Ovary (tissue), 9 donors: Measurements from ENCODE around the gene C19orf53. TPM values are rescaled to one million over a fixed set of nuclear protein-coding genes. Genes with fewer than 3 reads are reported as not detected.

Experiments used
- DNase-seq, 5 donors: peaks; one replicate each; pipeline ENCODE4 v3.0.0-alpha.2; 2019 to 2020
- H3K27ac ChIP-seq, 2 donors: fragments of 200-600 bp; one replicate each; pipeline versions ENCODE4 v1.5.1 to v1.8.0; 2019 to 2022
- H3K27me3 ChIP-seq: fragments of 200-600 bp; one replicate; pipeline ENCODE4 v1.8.0; 2022
- H3K36me3 ChIP-seq: fragments of 200-600 bp; sonication (generic); one replicate; pipeline ENCODE4 v1.5.1; 2019
- H3K4me1 ChIP-seq: one replicate; pipeline ENCODE4 v1.8.1; 2013; ENCODE audit warnings: mild to moderate bottlenecking, moderate library complexity; ENCODE audit not compliant: insufficient read depth
- H3K4me3 ChIP-seq: fragments of 200-600 bp; sonication (generic); one replicate; pipeline ENCODE4 v1.5.1; 2017
- H3K9me3 ChIP-seq, 2 donors: fragments of 200-600 bp in 1 of 2; sonication (generic) in 1 of 2; one replicate each; pipeline versions ENCODE4 v1.5.1 to v1.8.1; 2013 to 2019; ENCODE audit warnings: mild to moderate bottlenecking in 1 of 2, moderate library complexity in 1 of 2
- EP300 ChIP-seq: sonication (generic); formaldehyde crosslinking; IDR thresholded peaks from one replicate; pipeline ENCODE4 v1.6.1; 2017; ENCODE audit warnings: antibody characterized with exemption
- POLR2A ChIP-seq: fragments of 450-650 bp; IDR thresholded peaks from one replicate; pipeline ENCODE4 v1.6.1; 2017; ENCODE audit warnings: antibody characterized with exemption, mild to moderate bottlenecking, moderate library complexity
- WGBS, 3 donors: extraction: QIAGEN DNeasy Blood & Tissue Kit in 1 of 3; methylation state at CpG; one replicate each; pipeline versions ENCODE4 v1.1.5 to v1.1.7; 2013 to 2017; 5-methylcytosine and 5-hydroxymethylcytosine counted together
- intact Hi-C, 4 donors: fragments of 100-400 bp; cut with DNase I; formaldehyde crosslinking; loops; one replicate each; pipeline versions ENCODE4 v1.11.0 to v1.15.1; 2022 to 2023
- polyA plus RNA-seq, 2 donors: library from polyadenylated mRNA; stranded (reverse); fragments of 200-250 nt in 1 of 2; fragments of 350-450 nt in 1 of 2; fragmentation: Illumina TruSeq in 1 of 2; extraction: RNeasy Lipid Tissue Mini Kit (QIAGEN cat#74804) in 1 of 2; gene quantifications; one replicate each; pipeline ENCODE4 v1.2.3, GENCODE V29; 2013 to 2014
- total RNA-seq, 7 donors: library from RNA; depleted of rRNA in 2 of 7; stranded (reverse); fragments of >200 nt in 2 of 7; fragmentation: NEBNext Ultra II Directional in 3 of 7; extraction: Animal tissue kit (Norgen Biotek cat#: 25700) in 3 of 7; gene quantifications; one replicate each; pipeline versions ENCODE4 v1.1.0 to v1.2.4, GENCODE V29; 2016 to 2023
- TF ChIP-seq, protein P1 (sequence below), 3 donors: fragments of 450-650 bp in 2 of 3; fragments of 200-600 bp in 1 of 3; IDR thresholded peaks; one replicate each; pipeline versions ENCODE4 v1.5.1 to v1.8.0; 2016 to 2022; ENCODE audit warnings: antibody characterized with exemption in 3 of 3, mild to moderate bottlenecking in 1 of 3
- donor health status: DM: no; HTN: no; CAD: no; lungs with moderate emphysema.
- donor health status: DM: no; HTN: no; CAD: no.
- donor health status: Bipolar disorder and iron deficiency.
- donor health status: DM: yes; HTN: yes; CAD: no.
- donor health status: DM: no; HTN: no; CAD: no.
- donor health status: DM: yes; HTN: yes; CAD: no.

The C19orf53 gene
- total and polyA plus RNA-seq, 9 donors = 62.5 to 298 (median 91.3) TPM

DNA sequence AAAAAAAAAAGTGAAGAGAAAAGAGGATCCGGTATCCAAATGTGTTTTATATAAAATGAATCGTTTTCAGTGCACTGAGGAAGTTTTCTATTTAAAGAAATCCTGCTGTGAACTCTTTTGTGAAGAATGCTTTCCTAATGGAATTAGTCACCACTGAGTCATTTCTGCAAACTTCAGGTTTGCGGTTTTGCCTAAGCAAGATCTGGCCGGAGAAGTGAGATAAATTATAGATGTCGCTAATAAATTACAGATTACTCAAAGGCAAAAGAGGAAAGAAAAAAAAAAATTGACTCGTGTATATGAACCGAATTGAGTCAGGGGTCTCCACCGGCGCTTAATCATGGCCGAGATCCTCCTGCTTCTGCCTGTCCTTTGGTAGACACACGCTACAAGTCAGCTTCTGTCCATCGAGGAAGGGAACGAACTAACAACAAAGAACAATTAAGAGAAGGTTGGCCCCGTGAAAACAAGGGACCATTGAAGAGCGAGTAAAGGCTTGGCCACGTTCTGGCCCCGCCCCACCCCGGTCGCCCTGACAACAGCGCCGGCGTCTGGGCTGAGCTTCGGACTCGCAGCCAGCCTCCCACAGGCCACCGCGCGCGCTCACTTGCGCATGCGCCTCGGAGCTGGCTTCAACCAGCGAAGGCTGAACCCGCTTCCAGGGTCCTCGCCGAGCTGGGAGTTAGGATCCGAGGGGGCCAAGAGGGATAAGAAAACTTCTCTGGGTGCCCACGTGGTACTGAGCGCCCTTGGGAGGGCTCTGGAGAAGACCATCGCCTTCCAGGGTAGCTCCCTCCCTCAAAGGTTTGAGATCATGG, 42.9 kb upstream of the C19orf53 start:
- Histone ChIP-seq H3K9me3 (no peaks in the 10 kb centered on the region), H3K27me3 (no peaks in the 10 kb centered on the region), H3K27ac (peak overlapping the region; percentile 47 to 74), H3K4me3 (peak overlapping the region; percentile 37), H3K4me1 (peaks cover 3% of the 10 kb centered on the region), H3K36me3 (no peaks in the 10 kb centered on the region)
- peak; percentile 95 to 97 (median 96) for DNase-seq
- 0 to 1% (median 0%) methylated on average over 36 to 39 of the region's 39 CpGs for WGBS, 3 donors
- intact Hi-C loops = no loop called here
- TF ChIP-seq EP300 (no peak), POLR2A (peak; percentile 53)

DNA sequence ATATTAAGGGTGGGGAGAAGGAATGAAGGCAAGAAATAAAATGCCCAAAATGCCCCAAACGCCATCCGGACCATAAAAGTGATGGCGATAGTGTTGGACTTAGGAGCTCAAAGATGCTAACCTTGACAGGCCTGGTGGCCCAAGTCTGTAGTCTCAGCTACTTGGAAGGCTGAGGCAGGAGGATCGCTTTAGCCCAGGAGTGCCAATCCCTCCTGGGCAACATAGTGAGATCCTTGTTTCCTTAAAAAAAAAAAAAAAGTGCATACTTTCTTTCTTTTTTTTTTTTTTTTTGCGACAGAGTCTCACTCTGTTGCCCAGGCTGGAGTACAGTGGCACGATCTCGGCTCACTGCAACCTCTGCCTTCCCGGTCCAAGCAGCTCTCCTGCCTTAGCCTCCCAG, 41.9 kb upstream of the C19orf53 start:
- H3K4me1 ChIP-seq = peaks cover 3% of the 10 kb centered on the region
- no peak overlapping the region for H3K4me3 ChIP-seq
- no peaks in the 10 kb centered on the region for H3K36me3 ChIP-seq
- no peaks in the 10 kb centered on the region for H3K27me3 ChIP-seq
- WGBS, 3 donors = 77 to 88% (median 84%) methylated on average over 8 of the region's 8 CpGs
- peak overlapping the region; percentile 47 to 74 for H3K27ac ChIP-seq
- TF ChIP-seq POLR2A (no peak), EP300 (no peak)
- TF ChIP-seq, protein P1, sequence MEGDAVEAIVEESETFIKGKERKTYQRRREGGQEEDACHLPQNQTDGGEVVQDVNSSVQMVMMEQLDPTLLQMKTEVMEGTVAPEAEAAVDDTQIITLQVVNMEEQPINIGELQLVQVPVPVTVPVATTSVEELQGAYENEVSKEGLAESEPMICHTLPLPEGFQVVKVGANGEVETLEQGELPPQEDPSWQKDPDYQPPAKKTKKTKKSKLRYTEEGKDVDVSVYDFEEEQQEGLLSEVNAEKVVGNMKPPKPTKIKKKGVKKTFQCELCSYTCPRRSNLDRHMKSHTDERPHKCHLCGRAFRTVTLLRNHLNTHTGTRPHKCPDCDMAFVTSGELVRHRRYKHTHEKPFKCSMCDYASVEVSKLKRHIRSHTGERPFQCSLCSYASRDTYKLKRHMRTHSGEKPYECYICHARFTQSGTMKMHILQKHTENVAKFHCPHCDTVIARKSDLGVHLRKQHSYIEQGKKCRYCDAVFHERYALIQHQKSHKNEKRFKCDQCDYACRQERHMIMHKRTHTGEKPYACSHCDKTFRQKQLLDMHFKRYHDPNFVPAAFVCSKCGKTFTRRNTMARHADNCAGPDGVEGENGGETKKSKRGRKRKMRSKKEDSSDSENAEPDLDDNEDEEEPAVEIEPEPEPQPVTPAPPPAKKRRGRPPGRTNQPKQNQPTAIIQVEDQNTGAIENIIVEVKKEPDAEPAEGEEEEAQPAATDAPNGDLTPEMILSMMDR (IDR thresholded peaks at IDR 0.05) = no peak
- intact Hi-C loops = no loop called here
- no peak for DNase-seq
- no peaks in the 10 kb centered on the region for H3K9me3 ChIP-seq

DNA sequence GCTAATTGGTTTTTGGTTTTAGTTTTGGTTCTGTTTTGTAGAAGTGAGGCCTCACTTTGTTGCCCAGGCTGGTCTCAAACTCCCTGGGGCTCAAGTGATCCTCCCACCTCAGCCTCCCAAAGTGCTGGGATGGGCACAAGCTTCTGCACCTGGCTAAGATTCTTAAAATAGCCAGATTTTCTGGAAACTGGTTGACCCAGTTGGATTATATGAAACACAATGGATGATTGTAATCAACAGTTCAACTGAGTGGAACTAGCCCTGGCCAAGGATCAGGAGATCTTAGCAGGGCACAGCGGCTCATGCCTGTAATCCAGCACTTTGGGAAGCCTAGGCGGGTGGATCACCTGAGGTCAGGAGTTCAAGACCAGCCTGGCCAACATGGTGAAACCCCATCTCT, 39.5 kb upstream of the C19orf53 start:
- DNase-seq = no peak
- H3K36me3 ChIP-seq = no peaks in the 10 kb centered on the region
- no peaks in the 10 kb centered on the region for H3K9me3 ChIP-seq
- H3K27me3 ChIP-seq = no peaks in the 10 kb centered on the region
- H3K27ac ChIP-seq = no peak overlapping the region
- TF ChIP-seq EP300 = no peak
- TF ChIP-seq, protein P1 (IDR thresholded peaks at IDR 0.05) = no peak
- no peak for TF ChIP-seq POLR2A
- intact Hi-C loops = no loop called here
- 92 to 97% (median 95%) methylated on average over 2 of the region's 2 CpGs for WGBS, 3 donors
- H3K4me1 ChIP-seq = peaks cover 3% of the 10 kb centered on the region
- H3K4me3 ChIP-seq = no peak overlapping the region

DNA sequence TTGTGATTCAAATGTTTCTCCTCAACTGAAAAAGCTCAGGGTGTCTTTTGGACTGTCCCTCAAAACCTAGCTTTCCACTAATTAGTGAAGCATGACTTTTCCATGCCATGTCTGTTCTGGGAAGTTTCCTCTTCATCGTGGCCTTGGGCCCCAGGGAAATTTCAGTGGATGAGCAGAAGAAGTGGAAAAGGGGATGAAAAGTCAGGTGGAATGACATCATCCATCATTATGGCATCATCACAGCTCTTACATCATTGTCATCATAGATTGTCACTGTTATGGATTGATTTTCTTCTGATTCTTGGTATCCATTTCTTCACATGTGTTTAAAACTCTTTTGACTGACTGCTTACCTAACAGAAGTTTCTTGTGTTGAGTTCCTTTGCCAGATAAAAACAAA, 36.2 kb upstream of the C19orf53 start:
- Histone ChIP-seq H3K4me3 (no peak overlapping the region), H3K27ac (no peak overlapping the region), H3K27me3 (no peaks in the 10 kb centered on the region), H3K9me3 (no peaks in the 10 kb centered on the region), H3K36me3 (no peaks in the 10 kb centered on the region), H3K4me1 (no peaks in the 10 kb centered on the region)
- intact Hi-C loops = no loop called here
- no peak for DNase-seq
- WGBS, 3 donors = 87 to 100% (median 88%) methylated on average over 1 of the region's 1 CpG
- TF ChIP-seq POLR2A = no peak
- TF ChIP-seq EP300 = no peak
- TF ChIP-seq, protein P1 (IDR thresholded peaks at IDR 0.05) = no peak

DNA sequence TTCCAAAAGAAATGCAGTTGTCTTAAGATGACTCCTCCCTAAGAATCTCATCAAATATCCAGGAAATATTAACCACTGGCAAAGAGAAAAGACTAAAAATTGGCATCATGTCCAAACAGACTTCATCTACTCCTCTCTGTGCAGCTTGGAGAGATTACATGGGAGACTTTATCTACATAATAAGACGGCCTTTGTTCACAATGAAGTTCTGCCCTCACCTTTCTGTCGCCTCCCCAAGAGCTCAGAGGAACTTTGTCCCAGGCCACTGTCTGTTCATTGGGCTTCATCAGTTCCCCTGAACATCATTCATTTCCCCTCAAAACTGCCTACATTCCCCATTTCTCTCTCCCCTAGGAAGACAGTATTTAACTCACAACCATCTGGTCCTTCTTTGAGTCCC, 32.4 kb upstream of the C19orf53 start:
- no peaks in the 10 kb centered on the region for H3K27me3 ChIP-seq
- WGBS, 3 donors = 81 to 95% (median 90%) methylated on average over 2 of the region's 2 CpGs
- H3K9me3 ChIP-seq = no peaks in the 10 kb centered on the region
- no peak overlapping the region for H3K27ac ChIP-seq
- no peaks in the 10 kb centered on the region for H3K36me3 ChIP-seq
- no peaks in the 10 kb centered on the region for H3K4me1 ChIP-seq
- DNase-seq = no peak
- H3K4me3 ChIP-seq = no peak overlapping the region
- no peak for TF ChIP-seq POLR2A
- intact Hi-C loops = no loop called here
